ENCODE results near the gene GLMP.
"Not testable (repeated sequence)": the region's sequence is repeated elsewhere in the genome, so short reads cannot be mapped to it uniquely, and the experiment has no call there.

Gene GLMP

DNA sequence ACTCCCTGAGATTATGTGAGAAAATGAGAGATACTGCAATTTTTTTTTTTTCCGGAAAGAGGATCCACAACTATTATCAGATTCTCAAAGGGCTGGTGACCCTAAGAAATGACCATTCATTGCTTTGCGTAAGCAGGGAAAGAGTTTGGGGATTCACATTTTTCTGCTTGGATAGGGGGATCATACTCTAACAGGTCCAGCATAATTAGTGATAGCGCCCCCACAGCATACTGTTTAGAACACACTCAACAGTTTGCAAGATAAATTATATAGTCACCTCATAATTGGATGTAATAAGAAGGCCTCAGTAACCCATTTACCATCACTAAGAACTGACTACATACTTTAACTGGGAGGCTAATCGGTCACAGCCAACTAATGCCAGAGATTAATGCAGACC lies 40.8 kb upstream of the GLMP start:
- H3K4me3 ChIP-seq (replicated peaks in 1 of 2; ENCODE audit: low read depth in 2 of 2, low read length in 2 of 2) = peak overlapping the region in 1 of 2 donors; percentile 92
- TF ChIP-seq, protein P1, sequence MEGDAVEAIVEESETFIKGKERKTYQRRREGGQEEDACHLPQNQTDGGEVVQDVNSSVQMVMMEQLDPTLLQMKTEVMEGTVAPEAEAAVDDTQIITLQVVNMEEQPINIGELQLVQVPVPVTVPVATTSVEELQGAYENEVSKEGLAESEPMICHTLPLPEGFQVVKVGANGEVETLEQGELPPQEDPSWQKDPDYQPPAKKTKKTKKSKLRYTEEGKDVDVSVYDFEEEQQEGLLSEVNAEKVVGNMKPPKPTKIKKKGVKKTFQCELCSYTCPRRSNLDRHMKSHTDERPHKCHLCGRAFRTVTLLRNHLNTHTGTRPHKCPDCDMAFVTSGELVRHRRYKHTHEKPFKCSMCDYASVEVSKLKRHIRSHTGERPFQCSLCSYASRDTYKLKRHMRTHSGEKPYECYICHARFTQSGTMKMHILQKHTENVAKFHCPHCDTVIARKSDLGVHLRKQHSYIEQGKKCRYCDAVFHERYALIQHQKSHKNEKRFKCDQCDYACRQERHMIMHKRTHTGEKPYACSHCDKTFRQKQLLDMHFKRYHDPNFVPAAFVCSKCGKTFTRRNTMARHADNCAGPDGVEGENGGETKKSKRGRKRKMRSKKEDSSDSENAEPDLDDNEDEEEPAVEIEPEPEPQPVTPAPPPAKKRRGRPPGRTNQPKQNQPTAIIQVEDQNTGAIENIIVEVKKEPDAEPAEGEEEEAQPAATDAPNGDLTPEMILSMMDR (IDR thresholded peaks at IDR 0.05; ENCODE audit: low read depth, low read length) = no peak

DNA sequence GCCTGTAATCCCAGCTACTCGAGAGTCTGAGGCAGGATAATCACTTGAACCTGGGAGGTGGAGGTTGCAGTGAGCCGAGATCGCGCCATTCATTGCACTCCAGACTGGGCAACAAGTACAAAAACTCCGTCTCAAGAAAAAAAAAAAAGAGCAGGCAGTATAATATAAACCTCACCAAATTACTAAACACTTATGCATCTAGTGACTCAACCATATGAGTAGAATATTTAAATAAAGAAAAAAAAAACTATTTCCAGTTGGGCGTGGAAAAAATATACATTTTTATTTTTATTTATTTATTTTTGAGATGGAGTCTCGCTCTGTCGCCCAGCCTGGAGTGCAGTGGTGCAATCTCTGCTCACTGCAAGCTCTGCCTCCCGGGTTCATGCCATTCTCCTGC lies 27.7 kb upstream of the GLMP start:
- peak in 1 of 2 donors; percentile 59 for DNase-seq (ENCODE audit: low read depth in 2 of 2)
- not testable (repeated sequence) for H3K4me3 ChIP-seq (replicated peaks in 1 of 2; ENCODE audit: low read depth in 2 of 2, low read length in 2 of 2)

More for the DNA sequence above, 40.8 kb upstream of the GLMP start:
- no peak for DNase-seq (ENCODE audit: low read depth in 2 of 2)

DNA sequence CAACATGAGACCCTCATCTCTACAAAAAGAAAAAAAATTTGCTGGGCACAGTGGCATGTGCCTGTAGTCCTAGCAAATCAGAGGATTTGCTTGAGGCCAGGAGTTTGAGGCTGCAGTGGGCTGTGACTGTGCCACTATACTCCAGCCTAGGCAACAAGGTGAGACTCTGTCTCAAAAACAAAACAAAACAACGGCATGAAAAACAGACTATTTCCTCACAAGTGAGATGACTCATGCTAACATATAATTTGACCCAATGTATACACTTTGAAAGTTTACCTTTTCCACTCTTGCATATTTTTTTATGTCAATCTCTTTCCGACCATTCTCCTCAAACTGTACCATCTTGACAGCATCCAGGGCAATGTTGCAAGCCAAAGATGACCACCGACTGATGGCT lies 25.1 kb upstream of the GLMP start:
- TF ChIP-seq, protein P1 (IDR thresholded peaks at IDR 0.05; ENCODE audit: low read depth, low read length) = no peak
- H3K4me3 ChIP-seq (replicated peaks in 1 of 2; ENCODE audit: low read depth in 2 of 2, low read length in 2 of 2) = no peak overlapping the region
- no peak for DNase-seq (ENCODE audit: low read depth in 2 of 2)

DNA sequence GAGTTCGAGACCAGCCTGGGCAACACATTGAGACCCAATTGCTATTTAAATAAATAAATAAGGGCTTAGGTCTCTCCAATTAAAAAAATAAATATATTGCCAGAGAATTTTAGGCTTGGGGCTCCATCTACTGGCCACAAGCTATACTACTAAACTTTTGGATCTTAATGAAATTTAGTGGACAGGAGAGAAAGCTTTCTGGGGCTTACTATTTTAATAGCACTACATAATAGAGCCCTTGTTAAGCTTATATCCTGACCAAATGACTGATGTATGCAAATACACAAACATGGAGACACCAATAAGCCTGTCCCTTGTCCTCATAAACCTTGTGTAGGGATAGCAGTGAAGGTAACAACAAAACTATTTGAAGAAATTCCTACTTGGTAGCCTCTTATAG lies 24.2 kb upstream of the GLMP start:
- TF ChIP-seq, protein P1 (IDR thresholded peaks at IDR 0.05; ENCODE audit: low read depth, low read length) = peak; percentile 46
- peak; percentile 50 to 62 for DNase-seq (ENCODE audit: low read depth in 2 of 2)
- no peak overlapping the region for H3K4me3 ChIP-seq (replicated peaks in 1 of 2; ENCODE audit: low read depth in 2 of 2, low read length in 2 of 2)

DNA sequence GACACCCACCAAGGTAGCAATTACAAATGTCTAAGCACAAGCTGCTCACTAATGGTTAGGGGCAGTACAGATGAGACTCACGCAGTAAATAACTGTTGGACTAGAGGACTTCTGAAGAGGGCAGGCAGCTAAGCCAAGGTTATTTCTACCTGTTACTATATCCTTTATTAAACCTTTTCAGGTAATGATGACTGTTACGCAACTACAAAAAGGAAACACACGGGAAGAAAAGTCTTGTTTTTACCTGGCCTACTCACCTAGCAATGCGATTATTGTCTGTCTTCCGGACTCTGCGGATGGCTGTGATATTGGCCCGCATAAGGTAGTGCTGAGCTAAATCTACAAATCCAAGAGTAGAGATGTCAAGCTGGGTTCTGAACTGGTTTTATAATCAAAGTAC lies 21.4 kb upstream of the GLMP start:
- DNase-seq (ENCODE audit: low read depth in 2 of 2) = no peak
- H3K4me3 ChIP-seq (replicated peaks in 1 of 2; ENCODE audit: low read depth in 2 of 2, low read length in 2 of 2) = no peak overlapping the region
- TF ChIP-seq, protein P1 (IDR thresholded peaks at IDR 0.05; ENCODE audit: low read depth, low read length) = no peak

DNA sequence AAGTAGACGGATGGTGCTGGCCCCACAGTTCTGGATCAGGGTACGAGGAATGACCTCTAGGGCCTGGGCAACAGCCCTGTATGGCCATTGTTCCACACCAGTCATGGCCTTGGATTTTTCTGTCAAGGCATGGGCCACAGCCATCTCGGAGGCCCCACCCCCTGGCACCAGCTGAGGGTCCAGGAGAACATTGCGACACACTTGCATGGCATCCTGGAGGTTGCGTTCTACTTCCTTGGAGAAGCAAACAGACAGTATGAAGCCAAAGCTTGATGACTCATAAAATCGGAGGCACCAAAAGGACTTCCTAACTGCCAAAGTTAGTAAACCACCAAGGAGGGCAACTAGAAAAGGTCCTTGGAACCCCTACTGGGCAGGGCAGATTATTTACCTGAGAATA lies 15.5 kb upstream of the GLMP start:
- DNase-seq (ENCODE audit: low read depth in 2 of 2) = peak; percentile 62 to 79
- TF ChIP-seq, protein P1 (IDR thresholded peaks at IDR 0.05; ENCODE audit: low read depth, low read length) = no peak
- H3K4me3 ChIP-seq (replicated peaks in 1 of 2; ENCODE audit: low read depth in 2 of 2, low read length in 2 of 2) = no peak overlapping the region

DNA sequence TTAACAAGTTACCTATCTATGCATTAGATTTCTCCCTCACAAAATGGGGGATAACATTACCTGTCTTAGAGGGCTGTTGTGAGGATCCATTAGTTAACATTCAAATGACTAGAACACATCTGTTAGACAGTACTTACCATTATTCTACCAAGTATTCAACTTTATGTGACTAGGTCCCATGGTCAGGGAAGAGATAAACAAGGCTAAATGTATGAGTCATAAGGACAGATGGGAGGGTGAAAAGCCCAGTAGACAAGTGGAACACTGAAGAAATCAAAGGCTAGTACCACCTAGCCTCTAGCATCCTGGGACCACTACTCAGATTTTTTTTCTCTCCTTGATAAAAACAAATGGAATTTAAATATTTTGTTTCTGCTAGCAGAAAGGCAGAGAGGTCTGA lies 12.6 kb upstream of the GLMP start:
- DNase-seq (ENCODE audit: low read depth in 2 of 2) = peak; percentile 34 to 53
- TF ChIP-seq, protein P1 (IDR thresholded peaks at IDR 0.05; ENCODE audit: low read depth, low read length) = no peak
- H3K4me3 ChIP-seq (replicated peaks in 1 of 2; ENCODE audit: low read depth in 2 of 2, low read length in 2 of 2) = no peak overlapping the region
